Kidney (tissue), 14 donors: Measurements from ENCODE around the gene GALNT18. TPM values are rescaled to one million over a fixed set of nuclear protein-coding genes. Genes with fewer than 3 reads are reported as not detected.

ENCODE experiments used
- DNase-seq, 5 donors: peaks; one replicate each; pipeline ENCODE4 v3.0.0-alpha.2; 2013 to 2020
- FAIRE-seq: peaks from 2 replicates; lab custom pipeline; 2012; peaks lifted over from hg19 to GRCh38; lab: Jason Lieb, UNC
- H3K27ac ChIP-seq, 2 donors: one replicate each; pipeline ENCODE4 v1.7.0; 2013; ENCODE audit warnings: low read depth in 2 of 2, low read length in 2 of 2, inconsistent platforms in 1 of 2
- H3K27me3 ChIP-seq: one replicate; pipeline ENCODE4 v1.7.1; 2013; ENCODE audit warnings: low read length, inconsistent platforms; ENCODE audit not compliant: control insufficient read depth, insufficient read depth
- H3K36me3 ChIP-seq, 3 donors: one replicate each; pipeline versions ENCODE4 v1.7.0 to v1.7.1; 2013; ENCODE audit warnings: low read length in 3 of 3, control low read depth in 1 of 3, inconsistent platforms in 1 of 3; ENCODE audit not compliant: insufficient read depth in 3 of 3, control insufficient read depth in 2 of 3
- H3K4me1 ChIP-seq, 3 donors: one replicate each; pipeline versions ENCODE4 v1.7.0 to v1.7.1; 2013; ENCODE audit warnings: low read length in 3 of 3, inconsistent platforms in 1 of 3, low read depth in 1 of 3; ENCODE audit not compliant: control insufficient read depth in 2 of 3, insufficient read depth in 2 of 3
- H3K4me3 ChIP-seq, 3 donors: one replicate each; pipeline versions ENCODE4 v1.7.0 to v1.8.1; 2013; ENCODE audit warnings: low read length in 3 of 3, control low read depth in 1 of 3, inconsistent platforms in 1 of 3
- H3K9ac ChIP-seq, 3 donors: one replicate each; pipeline versions ENCODE4 v1.7.0 to v1.7.1; 2013; ENCODE audit warnings: low read length in 3 of 3, control low read depth in 1 of 3, inconsistent platforms in 1 of 3
- H3K9me3 ChIP-seq, 3 donors: one replicate each; pipeline versions ENCODE4 v1.7.0 to v1.7.1; 2013; ENCODE audit warnings: low read length in 3 of 3, control low read depth in 1 of 3, inconsistent platforms in 1 of 3; ENCODE audit not compliant: control insufficient read depth in 2 of 3, insufficient read depth in 1 of 3
- CTCF ChIP-seq: IDR thresholded peaks from 3 replicates; pipeline ENCODE4 v1.5.1; 2012; ENCODE audit warnings: mild to moderate bottlenecking, moderate library complexity, borderline replicate concordance; ENCODE audit not compliant: insufficient read depth; ENCODE audit errors: extremely low read depth
- intact Hi-C: fragments of 100-400 bp; cut with DNase I; formaldehyde crosslinking; loops from one replicate; pipeline ENCODE4 v1.11.1; 2022
- polyA plus RNA-seq: library from polyadenylated mRNA; stranded (reverse); fragments of 350-450 nt; fragmentation: Illumina TruSeq; extraction: RNeasy Lipid Tissue Mini Kit (QIAGEN cat#74804); gene quantifications from one replicate; pipeline ENCODE4 v1.2.3, GENCODE V29; 2014; ENCODE audit warnings: low read depth, low replicate concordance; ENCODE audit not compliant: insufficient read depth
- total RNA-seq: library from RNA; stranded (reverse); fragmentation: NEBNext Ultra II Directional; extraction: Animal tissue kit (Norgen Biotek cat#: 25700); gene quantifications from one replicate; pipeline ENCODE4 v1.2.1, GENCODE V29; 2021
- donor health status: control.
- donor health status: control.
- donor health status: control.
- donor health status: control.
- donor health status: control.
- donor health status: DM: yes; HTN: yes; CAD: no.
- donor health status: Normal renal cell carcinoma (clear cell type).

GALNT18 gene
- total and polyA plus RNA-seq, 2 donors from 2014 or later, result 27.2 to 42.1 TPM

- no peaks in the 10 kb centered on the region for H3K36me3 ChIP-seq
- FAIRE-seq, result no peak
- intact Hi-C loops, result no loop called here
- no peak overlapping the region for H3K27ac ChIP-seq
- H3K27me3 ChIP-seq, result no peaks in the 10 kb centered on the region
- H3K4me1 ChIP-seq, result peaks cover 0 to 29% (median 14%) of the 10 kb centered on the region in 3 donors
- H3K4me3 ChIP-seq, result no peak overlapping the region
- DNase-seq, result no peak
- TF ChIP-seq CTCF, result no peak
- H3K9me3 ChIP-seq, result no peaks in the 10 kb centered on the region
- H3K9ac ChIP-seq, result no peak overlapping the region
These were observed 174.8 kb downstream of the GALNT18 start for GRCh38 chr11:11446967-11447366.

- Histone ChIP-seq H3K9me3 (no peaks in the 10 kb centered on the region), H3K27me3 (no peaks in the 10 kb centered on the region), H3K4me1 (peaks cover 0 to 31% (median 17%) of the 10 kb centered on the region in 3 donors), H3K9ac (no peak overlapping the region), H3K27ac (no peak overlapping the region), H3K36me3 (no peaks in the 10 kb centered on the region), H3K4me3 (no peak overlapping the region)
- DNase-seq, result no peak
- TF ChIP-seq CTCF, result no peak
- FAIRE-seq, result no peak
- intact Hi-C loops, result no loop called here
These were observed 175.2 kb downstream of the GALNT18 start for GRCh38 chr11:11446564-11446963.

GRCh38 chr11:11445441-11446185 is 176.2 kb downstream of the GALNT18 start:
- H3K27ac ChIP-seq, result no peak overlapping the region

More at GRCh38 chr11:11445441-11446185, 176.2 kb downstream of the GALNT18 start:
- intact Hi-C loops, result no loop called here
- Histone ChIP-seq H3K9me3 (no peaks in the 10 kb centered on the region), H3K4me3 (no peak overlapping the region), H3K4me1 (peaks cover 0 to 31% (median 15%) of the 10 kb centered on the region in 3 donors), H3K9ac (no peak overlapping the region), H3K27me3 (no peaks in the 10 kb centered on the region), H3K36me3 (no peaks in the 10 kb centered on the region)
- FAIRE-seq (no peak), DNase-seq (no peak)
- TF ChIP-seq CTCF, result no peak
